ENCODE data around the gene DYNLT1.
"Not testable (repeated sequence)": the region's sequence is repeated elsewhere in the genome, so short reads cannot be mapped to it uniquely, and the experiment has no call there.

DYNLT1 gene

DNA sequence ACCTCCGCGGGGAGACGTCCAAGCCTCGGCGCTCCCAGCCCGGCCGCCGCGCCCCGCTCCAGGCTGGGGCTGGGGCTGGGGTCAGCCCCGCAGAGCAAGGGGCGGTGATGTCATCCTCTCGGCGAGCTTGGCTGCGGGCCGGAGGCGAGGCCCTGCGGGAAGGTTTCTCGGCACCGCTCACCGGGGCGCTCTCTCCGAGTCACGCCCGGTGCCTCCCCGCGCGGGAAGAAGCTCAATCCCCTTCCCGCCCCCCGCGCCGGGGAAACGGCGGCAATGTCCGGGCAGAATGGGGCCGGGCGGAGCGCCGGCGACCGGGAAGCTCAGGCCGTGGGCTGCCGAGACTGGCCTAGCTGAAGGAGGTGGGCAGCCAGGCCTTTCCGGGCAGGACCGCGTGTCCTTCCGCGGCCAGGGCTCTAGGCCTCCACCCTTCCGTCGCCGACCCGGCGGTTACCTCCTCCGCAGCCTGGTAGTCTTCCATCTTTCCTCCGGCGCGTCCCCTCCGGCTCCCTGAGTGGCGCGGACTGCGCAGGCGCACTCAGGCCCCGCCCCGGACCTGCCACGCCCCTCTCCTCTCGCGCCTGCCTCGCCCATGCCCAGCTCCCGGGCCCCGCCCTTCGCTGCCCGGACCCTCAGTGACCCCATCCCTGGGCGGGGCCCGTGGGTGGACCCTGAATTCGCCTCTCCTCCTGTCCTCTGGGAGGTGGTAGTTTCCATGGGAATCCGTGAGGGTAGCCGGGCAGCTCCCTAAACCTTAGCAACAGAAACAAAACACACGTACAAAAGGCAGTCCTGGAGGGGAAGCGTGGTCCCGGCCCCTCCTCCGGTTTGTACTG is at the start of gene DYNLT1:
Gene DYNLT1 (minus strand): TSS at position 513 of the 833 bp plus-strand sequence. CDS start 35 bp downstream, at position 478.
- DNase-seq (ENCODE audit: low read depth): peak; percentile 82

- DNase-seq (ENCODE audit: low read depth): no peak
Observed at GRCh38 chr6:158688860-158689259, 44.3 kb upstream of the DYNLT1 start.

DNA sequence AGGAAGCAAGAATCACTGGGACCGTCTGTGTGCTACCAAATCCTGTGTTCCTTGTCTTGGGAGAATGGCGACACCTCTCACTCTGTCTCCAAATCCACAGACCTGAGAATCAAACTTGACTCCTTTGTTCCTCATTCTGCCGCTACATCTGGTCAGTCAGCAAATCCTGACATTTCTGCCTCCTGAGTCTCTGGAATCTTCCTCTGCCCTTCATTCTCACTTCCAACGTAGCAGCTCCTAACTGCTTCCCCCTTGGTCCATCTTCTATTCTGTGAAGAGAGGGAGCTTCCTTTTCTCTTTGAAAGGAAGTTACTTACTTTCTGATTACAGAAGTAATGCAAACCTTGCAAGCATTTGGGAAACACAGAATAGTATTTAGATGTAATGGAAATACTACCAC is 43.0 kb upstream of the DYNLT1 start:
- no peak for DNase-seq (ENCODE audit: low read depth)

- DNase-seq (ENCODE audit: low read depth): peak; percentile 13
Observed at GRCh38 chr6:158686791-158687381, 42.3 kb upstream of the DYNLT1 start.

DNA sequence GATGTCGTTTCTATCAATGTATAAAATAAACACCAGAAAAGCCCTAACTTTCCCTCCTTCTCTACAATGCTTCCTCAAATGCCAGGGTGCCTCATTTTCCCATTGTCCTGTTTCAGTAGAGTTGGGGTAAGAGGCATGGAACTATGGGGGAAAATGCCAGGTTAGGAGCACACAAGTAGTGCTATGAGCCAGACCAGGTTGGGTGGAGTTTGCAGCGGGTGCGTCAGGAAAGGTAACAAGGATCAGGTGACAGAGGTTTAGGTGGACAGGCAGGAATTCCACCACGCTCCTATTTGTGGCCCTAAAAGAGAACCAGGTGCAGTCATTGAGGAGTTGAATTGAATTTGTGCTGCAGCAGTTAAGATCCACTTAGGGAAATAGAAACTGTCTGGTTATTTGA is 41.8 kb upstream of the DYNLT1 start:
- no peak for DNase-seq (ENCODE audit: low read depth)

- DNase-seq (ENCODE audit: low read depth): no peak
Observed at GRCh38 chr6:158684745-158685324, 40.3 kb upstream of the DYNLT1 start.

DNA sequence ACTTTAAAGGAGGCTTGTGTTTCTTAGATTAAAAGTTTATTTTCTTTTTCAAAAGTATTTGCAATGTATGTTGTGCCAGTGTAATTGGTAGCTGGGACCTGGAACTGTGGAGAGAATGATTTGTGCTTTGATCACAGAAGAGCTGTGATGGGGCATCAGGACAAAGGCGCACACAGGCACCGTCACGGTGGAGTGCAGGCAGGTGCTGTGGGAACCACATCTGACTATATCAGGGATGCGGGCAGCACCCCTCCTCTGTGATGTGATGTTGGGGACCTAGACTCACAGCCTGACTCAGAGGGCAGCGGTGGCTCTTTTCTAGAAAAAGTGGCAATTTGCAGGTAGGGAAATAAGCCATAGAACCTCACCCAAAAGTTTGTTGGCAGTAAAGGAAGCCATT is 39.8 kb upstream of the DYNLT1 start:
- no peak for DNase-seq (ENCODE audit: low read depth)

DNA sequence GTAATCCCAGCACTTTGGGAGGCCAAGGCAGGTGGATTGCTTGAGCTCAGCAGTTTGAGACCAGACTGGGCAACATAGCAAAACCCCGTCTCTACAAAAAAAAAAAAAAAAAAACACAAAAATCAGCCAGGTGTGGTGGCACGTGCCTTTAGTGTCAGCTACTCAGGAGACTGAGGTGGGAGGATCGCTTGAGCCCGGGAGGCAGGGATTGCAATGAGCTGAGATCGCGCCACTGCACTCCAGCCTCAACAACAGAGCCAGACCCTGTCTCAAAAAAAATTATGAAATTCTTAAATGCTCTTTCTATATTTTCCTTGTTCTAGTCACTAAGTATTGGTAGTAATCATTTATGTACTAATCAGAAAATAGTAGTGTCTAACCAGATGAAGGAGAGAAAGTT is 35.9 kb upstream of the DYNLT1 start:
- no peak for DNase-seq (ENCODE audit: low read depth)

DNA sequence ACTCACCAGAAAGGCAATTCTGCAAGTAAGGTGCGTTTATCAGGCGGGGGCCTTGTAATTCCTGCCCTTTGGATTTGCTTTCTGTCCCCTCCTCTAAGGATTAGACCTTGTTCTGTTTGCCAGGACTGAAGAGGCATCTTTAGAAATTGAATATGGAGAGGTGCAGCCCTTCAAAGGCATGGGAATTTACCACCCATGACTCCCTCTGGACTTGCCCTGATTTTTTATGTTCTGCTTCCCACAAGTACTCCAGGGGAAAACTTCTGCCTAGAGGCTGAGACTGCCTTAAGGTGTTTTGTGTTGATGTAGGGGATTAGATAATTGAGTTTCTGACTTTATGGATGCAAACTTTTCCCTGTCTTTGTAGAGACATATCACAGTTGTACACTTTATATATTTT is 35.5 kb upstream of the DYNLT1 start:
- DNase-seq (ENCODE audit: low read depth): no peak

GRCh38 chr6:158677906-158678578 is 33.5 kb upstream of the DYNLT1 start:
- DNase-seq (ENCODE audit: low read depth): no peak

GRCh38 chr6:158677094-158677493 is 32.6 kb upstream of the DYNLT1 start:
- not testable (repeated sequence) for DNase-seq (ENCODE audit: low read depth)

- no peak for DNase-seq (ENCODE audit: low read depth)
Observed at GRCh38 chr6:158674342-158675131, 30.0 kb upstream of the DYNLT1 start.

GRCh38 chr6:158672726-158673125 is 28.2 kb upstream of the DYNLT1 start:
- DNase-seq (ENCODE audit: low read depth): no peak

DNA sequence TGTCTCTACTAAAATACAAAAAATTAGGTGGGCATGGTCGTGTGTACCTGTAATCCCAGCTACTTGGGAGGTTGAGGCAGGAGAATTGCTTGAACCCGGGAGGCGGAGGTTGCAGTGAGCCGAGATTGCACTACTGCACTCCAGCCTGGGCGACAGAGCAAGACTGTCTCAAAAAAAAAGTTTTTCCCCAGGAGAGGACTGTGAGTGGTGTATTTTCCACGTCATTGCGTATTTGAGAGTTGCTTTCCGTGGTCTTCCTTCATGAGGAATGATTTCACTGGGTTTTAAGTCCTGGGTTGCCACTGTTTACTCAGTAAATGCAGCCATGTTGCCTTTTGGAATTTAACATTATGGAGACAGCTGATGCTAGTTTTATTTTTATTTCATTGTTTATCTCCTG is 27.6 kb upstream of the DYNLT1 start:
- not testable (repeated sequence) for DNase-seq (ENCODE audit: low read depth)

- no peak for DNase-seq (ENCODE audit: low read depth)
Observed at GRCh38 chr6:158669145-158670035, 24.8 kb upstream of the DYNLT1 start.

- DNase-seq (ENCODE audit: low read depth): no peak
Observed at GRCh38 chr6:158668707-158669103, 24.2 kb upstream of the DYNLT1 start.

GRCh38 chr6:158667360-158667981 is 22.9 kb upstream of the DYNLT1 start:
- DNase-seq (ENCODE audit: low read depth): no peak

- DNase-seq (ENCODE audit: low read depth): no peak
Observed at GRCh38 chr6:158666628-158667359, 22.3 kb upstream of the DYNLT1 start.

DNA sequence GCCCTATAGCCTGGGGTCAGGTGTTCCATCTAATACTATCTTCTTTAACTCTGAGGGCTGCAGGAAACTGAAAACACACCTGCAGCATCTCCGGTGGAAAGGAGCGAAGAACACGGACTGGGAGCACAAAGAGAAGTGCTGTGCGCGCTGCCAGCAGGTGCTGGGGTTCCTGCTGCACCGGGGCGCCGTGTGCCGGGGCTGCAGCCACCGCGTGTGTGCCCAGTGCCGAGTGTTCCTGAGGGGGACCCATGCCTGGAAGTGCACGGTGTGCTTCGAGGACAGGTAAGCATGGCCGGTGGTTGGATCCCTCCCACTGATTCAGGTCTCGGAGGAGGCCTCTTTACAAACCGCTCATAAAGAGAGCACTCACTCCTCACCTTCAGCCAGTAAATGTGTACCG is 20.8 kb upstream of the DYNLT1 start:
- DNase-seq (ENCODE audit: low read depth): no peak

Data from activated T-cell treated with anti-CD3 and anti-CD28 coated beads for 1 hour (primary cell).